Fibroblast of lung (primary cell): ENCODE measurements around the gene CORO1C.

Experiments
- EZH2 ChIP-seq: IDR thresholded peaks from 2 replicates; pipeline ENCODE4 v1.5.1; 2012; ENCODE audit warnings: low read length, control low read depth, mild to moderate bottlenecking; ENCODE audit errors: missing control alignments
- TF ChIP-seq, protein P1 (sequence below), 2 donors: IDR thresholded peaks in 1 of 2; conservative IDR thresholded peaks in 1 of 2; 1 replicate in 1 of 2; 2 replicates in 1 of 2; pipeline ENCODE4 v1.5.1; 2011 to 2012; ENCODE audit warnings: low read length in 2 of 2, control low read depth in 1 of 2, inconsistent platforms in 1 of 2, low read depth in 1 of 2, mild to moderate bottlenecking in 1 of 2

DNA sequence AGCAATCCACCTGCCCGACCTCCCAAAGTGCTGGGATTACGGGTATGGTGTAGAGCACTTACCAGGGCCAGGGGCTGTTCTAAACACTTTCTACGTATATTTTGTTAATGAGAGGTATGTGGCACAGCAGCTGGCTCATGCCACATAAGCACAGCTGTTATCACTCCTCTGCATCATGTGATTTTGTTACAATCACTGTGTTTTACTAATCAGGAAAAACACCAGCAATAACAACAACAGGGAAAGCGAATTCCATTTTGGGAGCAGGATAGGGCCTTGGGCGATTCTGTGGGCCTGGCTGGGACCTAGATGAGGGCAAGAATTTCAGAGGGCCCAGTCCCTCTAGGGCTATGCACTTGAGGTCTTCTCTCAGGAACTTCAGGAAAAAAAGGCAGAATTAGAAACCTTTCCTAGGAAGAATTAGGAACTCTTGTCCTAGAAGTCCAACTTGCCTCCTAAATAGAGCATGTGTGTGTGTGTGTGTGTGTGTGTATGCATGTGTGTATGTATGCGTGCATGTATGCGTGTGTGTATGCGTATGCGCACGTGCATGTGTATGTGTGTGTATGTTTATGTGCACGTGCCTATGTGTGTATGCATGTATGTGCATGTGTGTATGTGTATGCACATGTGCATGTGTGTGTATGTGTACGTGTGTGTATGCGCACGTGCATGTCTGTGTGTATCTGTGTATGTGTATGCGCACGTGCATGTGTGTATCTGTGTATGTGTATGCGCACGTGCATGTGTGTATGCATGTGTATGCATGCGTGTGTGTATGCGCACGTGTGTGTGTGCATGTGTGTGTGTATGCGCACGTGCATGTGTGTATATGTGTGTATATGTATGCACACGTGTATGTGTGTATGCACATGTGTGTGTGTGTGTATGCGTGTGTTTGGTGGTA, 41.8 kb upstream of the CORO1C start:
- TF ChIP-seq, protein P1, sequence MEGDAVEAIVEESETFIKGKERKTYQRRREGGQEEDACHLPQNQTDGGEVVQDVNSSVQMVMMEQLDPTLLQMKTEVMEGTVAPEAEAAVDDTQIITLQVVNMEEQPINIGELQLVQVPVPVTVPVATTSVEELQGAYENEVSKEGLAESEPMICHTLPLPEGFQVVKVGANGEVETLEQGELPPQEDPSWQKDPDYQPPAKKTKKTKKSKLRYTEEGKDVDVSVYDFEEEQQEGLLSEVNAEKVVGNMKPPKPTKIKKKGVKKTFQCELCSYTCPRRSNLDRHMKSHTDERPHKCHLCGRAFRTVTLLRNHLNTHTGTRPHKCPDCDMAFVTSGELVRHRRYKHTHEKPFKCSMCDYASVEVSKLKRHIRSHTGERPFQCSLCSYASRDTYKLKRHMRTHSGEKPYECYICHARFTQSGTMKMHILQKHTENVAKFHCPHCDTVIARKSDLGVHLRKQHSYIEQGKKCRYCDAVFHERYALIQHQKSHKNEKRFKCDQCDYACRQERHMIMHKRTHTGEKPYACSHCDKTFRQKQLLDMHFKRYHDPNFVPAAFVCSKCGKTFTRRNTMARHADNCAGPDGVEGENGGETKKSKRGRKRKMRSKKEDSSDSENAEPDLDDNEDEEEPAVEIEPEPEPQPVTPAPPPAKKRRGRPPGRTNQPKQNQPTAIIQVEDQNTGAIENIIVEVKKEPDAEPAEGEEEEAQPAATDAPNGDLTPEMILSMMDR (conservative IDR thresholded peaks at IDR 0.05 in 1 of 2, IDR thresholded peaks at IDR 0.05 in 1 of 2; ENCODE audit: low read depth in 1 of 2, low read length in 2 of 2), result no peak
- TF ChIP-seq EZH2, result no peak
